HepG2 (cell line): ENCODE measurements around the gene TRIM5. TPM values are rescaled to one million over a fixed set of nuclear protein-coding genes. Genes with fewer than 3 reads are reported as not detected.

Experiments
- ATAC-seq: fragments of 200-7000 bp; cut with Tn5 transposase; 3 replicates; pipeline ENCODE4 v1.9.1; 2020; ENCODE audit warnings: mild to moderate bottlenecking, moderate library complexity
- BruUV-seq: library from RNA; stranded (reverse); fragments of 400-500 nt; replicated peaks from 2 replicates; lab custom pipeline; 2021; lab: Mats Ljungman, UMichigan
- CTCF ChIA-PET: fragments of 300-600 bp; formaldehyde crosslinking; extraction: SDS; loops from one replicate; lab custom pipeline; 2021; ENCODE audit warnings: low total read pairs, inconsistent platforms, low intra/inter-chr PET ratio; lab: Yijun Ruan, JAX
- POLR2A ChIA-PET: fragments of 350-600 bp; sonication (Branson Sonifier 250); formaldehyde crosslinking; loops from one replicate; lab custom pipeline; 2020; ENCODE audit warnings: antibody characterized with exemption, inconsistent platforms; lab: Yijun Ruan, JAX
- DNase-seq: peaks from one replicate; pipeline ENCODE4 v3.0.0-alpha.2; 2015; ENCODE audit warnings: low spot score
- FAIRE-seq: peaks from 3 replicates; lab custom pipeline; 2011; peaks lifted over from hg19 to GRCh38; lab: Jason Lieb, UNC
- H2AFZ ChIP-seq: one replicate; pipeline ENCODE4 v1.6.1; 2011; ENCODE audit warnings: low read length, inconsistent platforms
- H3K27ac ChIP-seq: fragments of 300-600 bp; 3 replicates; pipeline ENCODE4 v1.8.0; 2011; ENCODE audit warnings: mixed run types, mild to moderate bottlenecking, mixed read lengths, low read length, inconsistent platforms; ENCODE audit not compliant: insufficient read depth; ENCODE audit errors: extremely low read length
- H3K27me3 ChIP-seq, 2 experiments: fragments of 200-600 bp in 1 of 2; 2 replicates in 1 of 2; 3 replicates in 1 of 2; pipeline versions ENCODE4 v1.6.0 to v1.8.0; 2011; ENCODE audit warnings: low read length in 2 of 2, mild to moderate bottlenecking in 2 of 2, moderate library complexity in 2 of 2, inconsistent platforms in 1 of 2; ENCODE audit not compliant: insufficient read depth in 2 of 2, control insufficient read depth in 1 of 2
- H3K36me3 ChIP-seq, 2 experiments: fragments of 200-600 bp in 1 of 2; replicated peaks in 1 of 2; 2 replicates in 1 of 2; 3 replicates in 1 of 2; pipeline versions ENCODE4 v1.5.1 to v1.8.0; 2011; ENCODE audit warnings: low read length in 2 of 2, inconsistent platforms in 1 of 2; ENCODE audit not compliant: insufficient read depth in 2 of 2, control insufficient read depth in 1 of 2
- H3K4me1 ChIP-seq: 2 replicates; pipeline ENCODE4 v1.5.1; 2012; ENCODE audit warnings: low read length, inconsistent platforms; ENCODE audit not compliant: insufficient read depth
- H3K4me2 ChIP-seq: 2 replicates; pipeline ENCODE4 v1.6.0; 2011; ENCODE audit warnings: low read depth, low read length, inconsistent platforms
- H3K4me3 ChIP-seq, 3 experiments: fragments of 200-600 bp in 1 of 3; sonication (generic), shearing (Covaris generic) in 1 of 3; replicated peaks in 1 of 3; 2 replicates each; pipeline ENCODE4 v1.5.1; 2011 to 2016; ENCODE audit warnings: low read length in 3 of 3, inconsistent platforms in 2 of 3, low read depth in 2 of 3, mild to moderate bottlenecking in 2 of 3, control low read depth in 1 of 3, mixed read lengths in 1 of 3; ENCODE audit not compliant: insufficient read depth in 1 of 3
- H3K79me2 ChIP-seq: one replicate; pipeline ENCODE4 v1.6.1; 2011; ENCODE audit warnings: low read length, inconsistent platforms; ENCODE audit not compliant: insufficient read depth
- H3K9ac ChIP-seq: 2 replicates; pipeline ENCODE4 v1.6.0; 2011; ENCODE audit warnings: mild to moderate bottlenecking, low read depth, low read length, inconsistent platforms; ENCODE audit not compliant: insufficient read depth
- H3K9me3 ChIP-seq: 2 replicates; pipeline ENCODE4 v1.5.1; 2012; ENCODE audit warnings: mild to moderate bottlenecking, low read length
- H4K20me1 ChIP-seq: 2 replicates; pipeline ENCODE4 v1.6.0; 2011; ENCODE audit warnings: inconsistent platforms, mild to moderate bottlenecking, low read length, moderate library complexity; ENCODE audit not compliant: insufficient read depth
- CCAR2 ChIP-seq: fragments of 200-400 bp; formaldehyde crosslinking; optimal IDR thresholded peaks from 2 replicates; pipeline ENCODE3; 2018; ENCODE audit warnings: low read depth, mild to moderate bottlenecking, low read length, moderate library complexity
- HNRNPL ChIP-seq: fragments of 200-400 bp; formaldehyde crosslinking; IDR thresholded peaks from 2 replicates; pipeline ENCODE4 v1.6.1; 2017; ENCODE audit warnings: mild to moderate bottlenecking, low read depth, low read length
- ISL2 ChIP-seq: sonication (generic); formaldehyde crosslinking; IDR thresholded peaks from 2 replicates; pipeline ENCODE4 v1.5.0; 2020; ENCODE audit warnings: missing genetic modification reagents
- MBD4 ChIP-seq: IDR thresholded peaks from 2 replicates; pipeline ENCODE4 v1.6.1; 2012; ENCODE audit warnings: low read length, inconsistent platforms, borderline replicate concordance
- PAF1 ChIP-seq: IDR thresholded peaks from 2 replicates; pipeline ENCODE4 v1.6.1; 2016; ENCODE audit warnings: missing genetic modification reagents, missing compliant biosample characterization
- RARG ChIP-seq: sonication (generic); formaldehyde crosslinking; IDR thresholded peaks from 2 replicates; pipeline ENCODE4 v1.4.0; 2020; ENCODE audit warnings: low read depth, mild to moderate bottlenecking, missing genetic modification reagents
- RCOR2 ChIP-seq: IDR thresholded peaks from 2 replicates; pipeline ENCODE4 v1.6.1; 2016; ENCODE audit warnings: missing biosample characterization, missing genetic modification reagents
- SALL2 ChIP-seq: sonication (generic); formaldehyde crosslinking; IDR thresholded peaks from 2 replicates; pipeline ENCODE4 v1.8.1; 2023; ENCODE audit warnings: mild to moderate bottlenecking, missing genetic modification reagents, inconsistent platforms
- ZFAT ChIP-seq: sonication (generic); formaldehyde crosslinking; conservative IDR thresholded peaks from 2 replicates; pipeline ENCODE4 v1.8.1; 2023; ENCODE audit warnings: missing genetic modification reagents, inconsistent platforms
- ZNF44 ChIP-seq: sonication (generic); formaldehyde crosslinking; IDR thresholded peaks from 2 replicates; pipeline ENCODE4 v1.5.1; 2020; ENCODE audit warnings: mild to moderate bottlenecking, missing genetic modification reagents
- ZNF713 ChIP-seq: sonication (generic); formaldehyde crosslinking; IDR thresholded peaks from 2 replicates; pipeline ENCODE4 v1.4.0; 2020; ENCODE audit warnings: mild to moderate bottlenecking, missing genetic modification reagents
- WGBS: methylation state at CpG from one replicate; pipeline ENCODE4 v1.1.6; 2017; ENCODE audit warnings: low lambda C conversion rate; 5-methylcytosine and 5-hydroxymethylcytosine counted together
- in situ Hi-C: cut with HindIII; loops from 2 replicates; pipeline ENCODE4 v1.10.0; 2017; ENCODE audit warnings: low pct_unique_long_range_greater_than_20kb; ENCODE audit not compliant: extremely low pct_ligation_motif_present
- intact Hi-C: fragments of 100-400 bp; cut with micrococcal nuclease; formaldehyde crosslinking; loops from one replicate; pipeline ENCODE4 v1.10.0; 2022; ENCODE audit not compliant: unreplicated experiment
- polyA plus RNA-seq, 8 experiments: library from polyadenylated mRNA; depleted of rRNA in 3 of 8; stranded (reverse) in 7 of 8; unstranded in 1 of 8; fragments of >200 nt; fragmentation: Illumina TruSeq in 4 of 8; extraction: Trizol in 4 of 8; gene quantifications; 2 replicates each; pipeline versions ENCODE4 v1.2.1 to v1.2.3, GENCODE V29; 2011 to 2016; ENCODE audit warnings: low read depth in 4 of 8, missing spikeins in 1 of 8, mixed read lengths in 1 of 8; ENCODE audit not compliant: insufficient read depth in 1 of 8
- total RNA-seq, 5 experiments: library from RNA; depleted of rRNA; stranded (reverse); fragments of >200 nt; fragmentation: Illumina TruSeq; extraction: Trizol; gene quantifications; 2 replicates each; pipeline ENCODE4 v1.2.3, GENCODE V29; 2016; ENCODE audit warnings: low read depth in 1 of 5
- TF ChIP-seq, protein P1 (sequence below), 2 experiments: sonication (generic) in 1 of 2; formaldehyde crosslinking in 1 of 2; IDR thresholded peaks; 2 replicates each; pipeline versions ENCODE4 v1.6.1 to v1.9.0; 2014 to 2022; ENCODE audit warnings: antibody characterized with exemption in 1 of 2, borderline replicate concordance in 1 of 2, inconsistent platforms in 1 of 2, low read depth in 1 of 2, missing genetic modification reagents in 1 of 2

TRIM5 gene
- total and polyA plus RNA-seq, 2 of the 13 experiments (the other 11 are each of a cell fraction or from before 2014, with no cell fraction given) = 7.8 to 13.1 TPM

DNA sequence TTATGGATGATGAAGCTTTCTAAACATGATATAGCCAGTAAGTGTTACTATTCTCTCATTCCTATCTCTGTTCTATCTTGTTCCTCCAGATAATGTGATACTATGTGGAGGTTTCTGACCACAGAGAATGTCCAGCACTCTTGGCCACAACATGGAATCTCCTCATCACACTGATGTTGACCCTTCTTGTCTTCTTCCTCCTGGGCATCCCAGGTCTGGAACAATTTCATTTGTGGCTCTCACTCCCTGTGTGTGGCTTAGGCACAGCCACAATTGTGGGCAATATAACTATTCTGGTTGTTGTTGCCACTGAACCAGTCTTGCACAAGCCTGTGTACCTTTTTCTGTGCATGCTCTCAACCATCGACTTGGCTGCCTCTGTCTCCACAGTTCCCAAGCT is 41.5 kb upstream of the TRIM5 start:
- no peak overlapping the region for H3K27ac ChIP-seq
- no peak for FAIRE-seq
- DNase-seq = no peak
- POLR2A ChIA-PET = no interaction called here
- peaks cover 9% of the 10 kb centered on the region for H3K4me1 ChIP-seq
- no peak overlapping the region for H3K9ac ChIP-seq
- no peaks in the 10 kb centered on the region for H3K9me3 ChIP-seq
- in situ Hi-C loops = no loop called here
- no peak for ATAC-seq
- no peak overlapping the region for H3K4me3 ChIP-seq
- 11% methylated on average over 1 of the region's 1 CpG for WGBS
- no peaks in the 10 kb centered on the region; a peak in 1 of 5 replicates for H3K27me3 ChIP-seq
- no peaks in the 10 kb centered on the region for H3K36me3 ChIP-seq
- H3K4me2 ChIP-seq = no peak overlapping the region
- intact Hi-C loops = no loop called here
- H4K20me1 ChIP-seq = no peaks in the 10 kb centered on the region
- BruUV-seq = no TSS peak
- no peaks in the 10 kb centered on the region for H3K79me2 ChIP-seq
- no peak overlapping the region for H2AFZ ChIP-seq
- CTCF ChIA-PET = no interaction called here
- TF ChIP-seq, protein P1, sequence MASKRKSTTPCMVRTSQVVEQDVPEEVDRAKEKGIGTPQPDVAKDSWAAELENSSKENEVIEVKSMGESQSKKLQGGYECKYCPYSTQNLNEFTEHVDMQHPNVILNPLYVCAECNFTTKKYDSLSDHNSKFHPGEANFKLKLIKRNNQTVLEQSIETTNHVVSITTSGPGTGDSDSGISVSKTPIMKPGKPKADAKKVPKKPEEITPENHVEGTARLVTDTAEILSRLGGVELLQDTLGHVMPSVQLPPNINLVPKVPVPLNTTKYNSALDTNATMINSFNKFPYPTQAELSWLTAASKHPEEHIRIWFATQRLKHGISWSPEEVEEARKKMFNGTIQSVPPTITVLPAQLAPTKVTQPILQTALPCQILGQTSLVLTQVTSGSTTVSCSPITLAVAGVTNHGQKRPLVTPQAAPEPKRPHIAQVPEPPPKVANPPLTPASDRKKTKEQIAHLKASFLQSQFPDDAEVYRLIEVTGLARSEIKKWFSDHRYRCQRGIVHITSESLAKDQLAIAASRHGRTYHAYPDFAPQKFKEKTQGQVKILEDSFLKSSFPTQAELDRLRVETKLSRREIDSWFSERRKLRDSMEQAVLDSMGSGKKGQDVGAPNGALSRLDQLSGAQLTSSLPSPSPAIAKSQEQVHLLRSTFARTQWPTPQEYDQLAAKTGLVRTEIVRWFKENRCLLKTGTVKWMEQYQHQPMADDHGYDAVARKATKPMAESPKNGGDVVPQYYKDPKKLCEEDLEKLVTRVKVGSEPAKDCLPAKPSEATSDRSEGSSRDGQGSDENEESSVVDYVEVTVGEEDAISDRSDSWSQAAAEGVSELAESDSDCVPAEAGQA (IDR thresholded peaks at IDR 0.05; ENCODE audit: low read depth) = no peak
- TF ChIP-seq, protein P1 (CRISPR knock-in tag; IDR thresholded peaks at IDR 0.05; ENCODE audit: borderline replicate concordance) = no peak
- TF ChIP-seq ISL2 = no peak
- TF ChIP-seq RCOR2 (CRISPR knock-in tag) = no peak
- no peak for TF ChIP-seq SALL2 (CRISPR knock-in tag)
- TF ChIP-seq CCAR2 = no peak
- TF ChIP-seq PAF1 (CRISPR knock-in tag) = no peak
- no peak for TF ChIP-seq MBD4
- no peak for TF ChIP-seq ZFAT (CRISPR knock-in tag)
- TF ChIP-seq HNRNPL = no peak
- TF ChIP-seq ZNF713 (CRISPR knock-in tag) = no peak
- no peak for TF ChIP-seq ZNF44 (CRISPR knock-in tag)
- TF ChIP-seq RARG = no peak
